Erythroblast (primary cell): Measurements from ENCODE around the gene KRTAP16-1.

ENCODE experiments used
- GATA1 ChIP-seq: IDR thresholded peaks from 2 replicates; pipeline ENCODE4 v1.6.1; 2011; ENCODE audit warnings: low read depth, mild to moderate bottlenecking, control low read depth, low read length, moderate library complexity
- POLR2A ChIP-seq: IDR thresholded peaks from 2 replicates; pipeline ENCODE4 v1.6.1; 2011; ENCODE audit warnings: mild to moderate bottlenecking, low read length

GRCh38 chr17:41351177-41351576, 42.1 kb upstream of the KRTAP16-1 start:
- TF ChIP-seq POLR2A (no peak), GATA1 (no peak)
